ENCODE measurements around the gene C16orf90. TPM values are rescaled to one million over a fixed set of nuclear protein-coding genes. Genes with fewer than 3 reads are reported as not detected.
"Not testable (repeated sequence)": the region's sequence is repeated elsewhere in the genome, so short reads cannot be mapped to it uniquely, and the experiment has no call there.

C16orf90 gene
- polyA plus RNA-seq, 4 donors: not detected

DNA sequence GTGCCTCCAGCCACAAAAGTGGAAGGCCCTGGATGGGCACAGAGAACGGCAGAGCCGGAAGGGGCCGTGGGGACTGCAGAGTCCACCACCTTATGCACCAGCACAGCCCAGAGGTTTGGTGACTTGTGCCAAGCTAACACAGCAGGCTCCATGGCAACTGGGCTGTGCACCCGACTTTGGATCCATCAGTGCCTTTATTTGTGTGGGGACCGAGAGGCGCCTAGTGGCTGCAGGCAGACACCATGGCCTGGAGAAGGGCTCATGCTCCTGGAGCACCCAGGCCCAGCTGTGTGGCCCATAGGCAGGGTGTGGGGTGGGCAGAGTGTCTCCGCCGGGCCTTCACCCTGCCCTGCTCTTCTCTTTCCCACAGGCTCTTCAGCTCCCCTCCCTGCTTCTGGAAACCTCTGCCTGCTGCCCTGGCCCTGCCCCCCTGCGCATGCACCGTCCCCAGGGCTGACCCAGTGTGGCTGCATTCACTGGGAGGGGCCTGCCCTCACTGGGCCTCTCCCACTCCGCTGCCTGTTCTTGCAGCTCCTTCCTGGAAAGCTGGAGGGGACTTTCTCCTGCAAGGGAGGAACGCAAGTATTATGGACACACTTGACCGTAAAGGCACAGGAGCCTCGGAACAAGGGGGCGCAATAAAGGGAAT, 10.1 kb downstream of the C16orf90 start:
- DNase-seq (ENCODE audit: low read depth in 4 of 4, low spot score in 3 of 4): no peak

DNA sequence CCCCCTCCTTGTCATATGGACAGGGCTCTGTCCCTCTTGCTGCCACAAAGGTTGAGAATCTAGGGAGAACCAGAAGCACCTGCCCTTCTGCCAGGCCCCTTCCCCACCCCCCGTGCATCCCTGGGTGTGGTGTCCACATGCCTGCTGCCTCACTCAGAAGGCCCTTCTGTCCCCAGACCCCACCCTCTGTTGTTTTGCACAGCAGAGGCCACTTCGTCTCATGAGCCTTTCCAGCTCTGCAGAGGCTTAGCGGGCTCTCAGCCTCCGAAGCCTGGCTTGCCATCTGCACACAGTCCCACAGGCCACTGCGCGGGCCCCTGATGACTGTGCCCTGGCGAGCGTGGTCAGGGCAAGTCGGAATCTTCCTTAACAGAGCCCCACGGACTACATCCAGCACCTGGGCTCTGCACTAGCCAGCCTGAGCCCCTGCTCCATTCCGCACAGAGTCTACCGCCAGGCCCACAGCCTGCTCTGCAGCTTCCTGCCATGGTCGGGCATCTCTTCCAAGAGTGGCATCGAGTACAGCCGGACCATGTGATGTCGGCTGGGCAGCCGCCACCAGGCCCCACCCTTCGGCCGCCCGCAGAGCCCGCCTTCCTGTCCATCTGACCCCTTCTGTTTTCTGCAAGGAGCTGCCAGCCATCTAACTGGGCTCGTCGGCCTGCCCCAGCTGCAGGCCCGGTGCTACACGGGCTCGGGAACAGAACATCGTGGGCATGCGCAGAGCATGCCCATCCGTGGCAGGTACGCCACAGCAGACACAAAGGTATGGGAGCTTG, 10.8 kb downstream of the C16orf90 start:
- no peak for DNase-seq (ENCODE audit: low read depth in 4 of 4, low spot score in 3 of 4)

DNA sequence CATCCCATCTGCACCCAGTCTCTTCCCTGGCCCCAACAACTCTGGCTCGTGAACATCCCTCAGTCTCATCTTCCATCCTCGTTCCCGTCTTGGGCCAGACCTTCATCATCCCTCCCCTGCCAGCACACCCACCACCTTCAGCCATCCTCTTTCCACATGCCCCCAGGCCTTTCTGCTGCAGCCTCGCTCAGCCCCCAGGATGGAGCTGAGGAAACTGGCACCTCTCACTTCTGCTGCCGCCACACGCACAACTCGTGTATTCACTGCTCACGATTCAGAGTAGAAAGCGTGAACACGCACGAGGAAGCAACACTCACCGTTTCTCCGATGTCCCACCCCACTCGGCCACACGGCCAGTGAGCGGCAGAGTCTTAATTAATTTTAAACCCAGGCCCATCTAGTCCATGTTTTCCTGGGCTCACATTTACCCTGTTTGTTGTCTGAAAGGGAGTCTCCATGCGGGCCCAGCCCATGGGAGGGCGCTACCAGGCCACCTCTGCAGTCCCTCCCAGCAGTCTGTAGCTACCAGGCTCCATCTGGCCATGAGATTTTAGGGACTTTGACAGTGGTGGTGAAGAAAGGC, 12.5 kb downstream of the C16orf90 start:
- DNase-seq (ENCODE audit: low read depth in 4 of 4, low spot score in 3 of 4): no peak

DNA sequence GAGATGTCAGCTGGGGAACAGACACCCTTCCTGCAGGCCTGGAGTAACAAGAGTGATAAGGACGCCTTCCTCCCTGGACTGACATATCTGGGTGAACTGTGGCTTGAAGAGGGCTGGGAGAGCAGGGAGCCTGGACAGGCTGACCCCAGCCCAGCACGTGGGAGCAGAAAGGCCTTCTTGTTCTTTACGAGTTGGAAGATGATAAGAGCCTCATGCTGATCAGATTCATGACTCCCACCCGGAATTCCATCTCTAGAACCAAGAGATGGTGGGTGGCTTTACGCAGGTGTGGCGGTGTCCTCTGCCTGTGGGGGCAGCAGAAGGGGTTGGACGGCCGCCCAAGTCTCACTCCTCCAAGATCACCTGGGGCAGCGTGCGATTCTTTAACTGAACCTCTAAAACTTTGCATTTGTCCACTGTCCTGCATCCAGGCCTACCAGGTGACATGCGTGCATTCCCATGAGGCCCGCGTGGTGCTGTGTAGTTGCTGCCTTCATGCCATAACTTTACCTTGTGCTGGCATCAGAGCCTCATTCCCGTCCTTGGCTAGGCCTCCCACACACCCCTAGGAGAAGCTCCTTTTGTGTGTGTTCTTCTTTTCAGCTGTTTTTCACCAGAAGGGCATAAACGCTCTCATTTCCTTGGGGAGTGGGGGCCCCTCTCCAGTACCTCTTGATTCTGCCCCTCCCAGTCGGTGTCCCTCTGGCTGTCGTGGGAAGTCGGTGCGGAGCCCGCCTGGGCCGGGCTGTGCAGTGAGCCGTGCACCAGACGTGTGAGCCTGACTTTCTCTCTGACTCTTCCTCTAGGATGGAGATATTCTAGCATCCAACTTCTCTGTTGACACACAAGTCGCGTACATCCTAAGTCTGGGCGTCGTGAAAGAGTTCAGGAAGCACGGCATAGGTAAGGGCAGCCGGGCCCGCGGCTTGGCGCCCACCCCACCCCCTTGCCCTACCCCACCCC, 13.3 kb downstream of the C16orf90 start:
- no peak for DNase-seq (ENCODE audit: low read depth in 4 of 4, low spot score in 3 of 4)

GRCh38 chr16:3480901-3481695, 14.2 kb downstream of the C16orf90 start:
- DNase-seq (ENCODE audit: low read depth in 4 of 4, low spot score in 3 of 4): no peak

DNA sequence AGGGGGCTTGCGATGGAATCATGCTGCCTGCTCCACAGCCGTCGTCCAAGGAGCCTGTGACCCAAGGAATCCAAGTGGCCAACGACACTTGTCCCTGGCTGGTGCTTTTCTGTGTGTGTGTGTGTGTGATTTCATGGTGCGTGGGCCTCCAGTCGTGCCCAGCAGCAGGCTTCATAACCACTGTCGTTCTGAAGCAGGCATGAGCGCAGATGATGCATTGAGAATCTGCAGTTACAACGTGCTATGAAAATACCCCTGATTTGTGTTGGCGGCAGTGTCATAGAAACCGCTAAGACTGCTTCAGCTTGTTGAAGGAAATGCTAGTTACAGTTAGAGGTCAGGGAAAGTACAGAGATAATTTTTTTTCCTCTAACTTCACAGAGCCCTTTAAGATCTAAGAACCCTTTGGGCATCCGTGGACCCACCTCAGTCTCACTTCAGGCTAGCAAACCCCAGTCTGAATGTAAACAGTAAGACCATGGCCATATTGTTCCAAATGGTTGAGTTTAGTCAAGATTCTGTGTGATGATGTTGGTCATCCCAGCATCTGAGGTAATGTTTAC, 15.6 kb downstream of the C16orf90 start:
- DNase-seq (ENCODE audit: low read depth in 4 of 4, low spot score in 3 of 4): no peak

- no peak for DNase-seq (ENCODE audit: low read depth in 4 of 4, low spot score in 3 of 4)
Measured at GRCh38 chr16:3478242-3478925, 16.9 kb downstream of the C16orf90 start.

- DNase-seq (ENCODE audit: low read depth in 4 of 4, low spot score in 3 of 4): no peak
Measured at GRCh38 chr16:3476409-3476808, 18.9 kb downstream of the C16orf90 start.

GRCh38 chr16:3475604-3476375, 19.5 kb downstream of the C16orf90 start:
- no peak for DNase-seq (ENCODE audit: low read depth in 4 of 4, low spot score in 3 of 4)

DNA sequence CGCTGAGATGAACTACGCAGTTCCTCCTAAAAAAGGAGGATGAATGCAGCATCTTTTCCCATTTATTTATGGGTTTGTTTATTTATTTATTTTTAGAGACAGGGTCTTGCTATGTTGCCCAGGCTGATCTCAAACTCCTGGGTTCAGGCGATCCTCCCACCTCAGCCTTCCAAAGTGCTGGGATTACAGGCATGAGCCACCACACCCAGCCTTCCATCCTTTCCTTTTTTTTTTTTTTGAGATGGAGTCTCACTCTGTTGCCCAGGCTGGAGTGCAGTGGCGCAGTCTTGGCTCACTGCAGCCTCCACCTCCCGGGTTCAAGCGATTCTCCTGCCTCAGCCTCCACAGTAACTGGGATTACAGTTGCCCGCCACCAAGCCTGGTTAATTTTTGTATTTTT, 20.4 kb downstream of the C16orf90 start:
- not testable (repeated sequence) for DNase-seq (ENCODE audit: low read depth in 4 of 4, low spot score in 3 of 4)

DNA sequence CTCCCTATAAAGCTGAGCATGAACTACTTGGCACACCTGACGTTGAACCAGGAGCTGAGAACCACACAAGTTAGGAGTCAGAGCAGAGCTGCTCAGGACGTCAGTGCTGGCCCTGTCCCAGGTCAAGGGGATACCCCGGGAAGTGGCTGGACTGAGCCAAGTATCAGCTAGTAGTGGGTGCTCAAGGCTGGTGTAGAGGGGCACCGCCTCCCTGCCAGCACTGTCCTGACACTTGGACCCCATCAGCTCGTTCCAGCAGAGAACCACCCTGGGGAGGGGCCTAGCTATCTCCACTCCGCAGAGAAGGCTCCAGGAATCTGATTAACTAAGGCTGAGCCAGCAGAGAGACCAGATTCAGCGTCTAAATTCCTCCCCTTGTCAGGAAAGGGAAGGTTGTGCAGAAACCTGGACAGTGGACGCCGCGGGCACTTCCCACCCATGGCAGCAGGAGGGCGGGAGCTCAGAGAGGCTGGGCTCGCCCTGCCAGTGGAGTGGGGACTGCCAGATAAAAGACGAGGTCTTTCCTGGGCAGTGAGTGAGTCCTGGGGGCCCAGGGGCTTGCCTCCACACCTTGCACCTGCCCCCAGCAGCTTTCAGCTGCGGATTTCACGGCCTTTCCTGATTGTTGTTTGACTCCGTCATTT, 21.0 kb downstream of the C16orf90 start:
- no peak for DNase-seq (ENCODE audit: low read depth in 4 of 4, low spot score in 3 of 4)

DNA sequence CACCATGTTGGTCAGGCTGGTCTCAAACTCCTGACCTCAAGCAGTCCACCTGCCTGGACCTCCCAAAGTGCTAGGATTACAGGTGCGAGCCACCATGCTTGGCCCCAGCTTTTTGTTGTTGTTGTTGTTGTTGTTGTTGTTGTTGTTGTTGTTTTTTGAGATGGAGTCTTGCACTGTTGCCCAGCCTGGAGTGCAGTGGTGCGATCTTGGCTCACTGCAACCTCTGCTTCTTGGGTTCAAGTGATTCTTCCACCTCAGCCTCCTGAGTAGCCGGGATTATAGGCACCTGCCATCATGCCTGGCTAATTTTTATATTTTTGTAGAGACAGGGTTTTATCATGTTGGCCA, 21.7 kb downstream of the C16orf90 start:
- DNase-seq (ENCODE audit: low read depth in 4 of 4, low spot score in 3 of 4): not testable (repeated sequence)

GRCh38 chr16:3472878-3473595, 22.3 kb downstream of the C16orf90 start:
- no peak for DNase-seq (ENCODE audit: low read depth in 4 of 4, low spot score in 3 of 4)

GRCh38 chr16:3471518-3472176, 23.6 kb downstream of the C16orf90 start:
- no peak for DNase-seq (ENCODE audit: low read depth in 4 of 4, low spot score in 3 of 4)

DNA sequence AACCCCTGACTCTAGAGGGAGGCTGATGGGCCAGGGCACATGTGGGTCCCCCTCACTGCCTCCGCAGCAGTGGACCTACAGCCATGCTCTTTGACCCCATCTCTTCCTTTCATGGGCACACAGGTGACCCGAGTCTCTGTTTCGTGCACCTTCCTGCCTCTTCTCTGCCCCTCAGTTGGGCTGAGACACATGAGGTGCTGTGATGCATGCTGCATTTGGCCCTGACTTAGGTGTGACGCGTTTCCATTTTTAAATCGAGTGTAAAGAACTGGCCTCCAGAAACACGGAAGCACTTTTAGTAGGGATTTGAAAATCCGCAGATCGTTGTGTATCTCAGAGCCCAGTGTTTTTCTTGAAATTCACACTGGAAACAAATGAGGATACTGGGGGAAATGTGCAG, 24.6 kb downstream of the C16orf90 start:
- no peak for DNase-seq (ENCODE audit: low read depth in 4 of 4, low spot score in 3 of 4)

GRCh38 chr16:3469736-3470135, 25.6 kb downstream of the C16orf90 start:
- DNase-seq (ENCODE audit: low read depth in 4 of 4, low spot score in 3 of 4): no peak

- DNase-seq (ENCODE audit: low read depth in 4 of 4, low spot score in 3 of 4): no peak
Measured at GRCh38 chr16:3468501-3468900, 26.8 kb downstream of the C16orf90 start.
